K562 (cell line): ENCODE results near the gene ARHGAP28. TPM values are rescaled to one million over a fixed set of nuclear protein-coding genes. Genes with fewer than 3 reads are reported as not detected.

Experiments used
- ATAC-seq: fragments of 200-7000 bp; cut with Tn5 transposase; 3 replicates; pipeline ENCODE4 v1.9.1; 2020; ENCODE audit warnings: moderate library complexity
- BruUV-seq: library from RNA; stranded (reverse); fragments of 400-500 nt; replicated peaks from 2 replicates; lab custom pipeline; 2021; lab: Mats Ljungman, UMichigan
- CTCF ChIA-PET: fragments of 300-600 bp; formaldehyde crosslinking; extraction: SDS; loops from one replicate; lab custom pipeline; 2021; ENCODE audit warnings: low intra/inter-chr PET ratio; lab: Yijun Ruan, JAX
- POLR2A ChIA-PET: fragments of 300-600, 350-650 bp; sonication (Branson Sonifier 250); formaldehyde crosslinking; extraction: SDS; loops from one replicate; lab custom pipeline; 2021; ENCODE audit warnings: antibody characterized with exemption, inconsistent platforms; lab: Yijun Ruan, JAX
- DNase-seq, 4 experiments: peaks; one replicate each; pipeline versions ENCODE4 v3.0.0 to v3.0.0-alpha.2; 2011 to 2018; ENCODE audit warnings: low spot score in 3 of 4, mixed read lengths in 3 of 4; ENCODE audit errors: extremely low read depth in 1 of 4
- FAIRE-seq: peaks from 2 replicates; lab custom pipeline; 2011; peaks lifted over from hg19 to GRCh38; lab: Jason Lieb, UNC
- H2AFZ ChIP-seq: 2 replicates; pipeline ENCODE4 v1.6.0; 2011; ENCODE audit warnings: low read depth, low read length, control low read depth, inconsistent platforms
- H3K27ac ChIP-seq: fragments of 200-600 bp; 3 replicates; pipeline ENCODE4 v1.8.0; 2011; ENCODE audit warnings: low read depth, mild to moderate bottlenecking, control low read depth, inconsistent platforms, low read length, moderate library complexity, mixed read lengths; ENCODE audit errors: extremely low read depth
- H3K27me3 ChIP-seq, 2 experiments: fragments of 300-600 bp in 1 of 2; 2 replicates in 1 of 2; 3 replicates in 1 of 2; pipeline versions ENCODE4 v1.6.0 to v1.8.0; 2011; ENCODE audit warnings: inconsistent platforms in 2 of 2, low read length in 2 of 2, mild to moderate bottlenecking in 1 of 2, mixed read lengths in 1 of 2, moderate library complexity in 1 of 2; ENCODE audit not compliant: control insufficient read depth in 2 of 2, insufficient read depth in 2 of 2
- H3K36me3 ChIP-seq: fragments of 300-600 bp; 3 replicates; pipeline ENCODE4 v1.8.0; 2011; ENCODE audit warnings: mild to moderate bottlenecking, low read length, inconsistent platforms; ENCODE audit not compliant: control insufficient read depth, insufficient read depth
- H3K4me1 ChIP-seq, 2 experiments: fragments of 200-600 bp in 1 of 2; replicated peaks in 1 of 2; 2 replicates in 1 of 2; 3 replicates in 1 of 2; pipeline versions ENCODE4 v1.5.1 to v1.8.0; 2011; ENCODE audit warnings: inconsistent platforms in 2 of 2, low read length in 2 of 2, mild to moderate bottlenecking in 1 of 2, mixed read lengths in 1 of 2, moderate library complexity in 1 of 2; ENCODE audit not compliant: control insufficient read depth in 2 of 2, insufficient read depth in 2 of 2
- H3K4me2 ChIP-seq: 2 replicates; pipeline ENCODE4 v1.6.1; 2011; ENCODE audit warnings: low read length, control low read depth, inconsistent platforms, mixed read lengths; ENCODE audit not compliant: insufficient read depth
- H3K4me3 ChIP-seq: fragments of 200-600 bp; sonication (generic), shearing (Covaris generic); 2 replicates; pipeline ENCODE4 v1.5.1; 2016; ENCODE audit warnings: control low read depth, inconsistent platforms
- H3K79me2 ChIP-seq: fragments of 200-600 bp; 3 replicates; pipeline ENCODE4 v1.8.0; 2011; ENCODE audit warnings: low read length, inconsistent platforms; ENCODE audit not compliant: control insufficient read depth, insufficient read depth
- H3K9ac ChIP-seq, 2 experiments: 2 replicates each; pipeline versions ENCODE4 v1.6.0 to v1.6.1; 2011; ENCODE audit warnings: low read depth in 2 of 2, low read length in 2 of 2, control low read depth in 1 of 2, inconsistent platforms in 1 of 2, mild to moderate bottlenecking in 1 of 2, mixed read lengths in 1 of 2; ENCODE audit not compliant: insufficient read depth in 1 of 2
- H3K9me1 ChIP-seq: one replicate; pipeline ENCODE4 v1.6.0; 2011; ENCODE audit warnings: inconsistent platforms, mild to moderate bottlenecking, low read length, moderate library complexity; ENCODE audit not compliant: control insufficient read depth, insufficient read depth
- H3K9me3 ChIP-seq: replicated peaks from 2 replicates; pipeline ENCODE4 v1.5.1; 2011; ENCODE audit warnings: low read depth, low read length, inconsistent platforms; ENCODE audit not compliant: control insufficient read depth, insufficient read depth
- H4K20me1 ChIP-seq: replicated peaks from 2 replicates; pipeline ENCODE4 v1.6.1; 2011; ENCODE audit warnings: low read length, inconsistent platforms, mixed read lengths; ENCODE audit not compliant: control insufficient read depth, insufficient read depth
- CBX5 ChIP-seq: IDR thresholded peaks from 2 replicates; pipeline ENCODE4 v1.6.1; 2014; ENCODE audit warnings: low read depth, borderline replicate concordance
- EZH2 ChIP-seq: IDR thresholded peaks from 2 replicates; pipeline ENCODE4 v1.6.1; 2012; ENCODE audit warnings: low read depth, mild to moderate bottlenecking, inconsistent platforms, low read length, borderline replicate concordance
- NR2C1 ChIP-seq, 2 experiments: fragments of 450-650 bp; IDR thresholded peaks; 2 replicates each; pipeline ENCODE4 v1.6.1; 2017; ENCODE audit warnings: mild to moderate bottlenecking in 2 of 2, antibody characterized with exemption in 1 of 2, inconsistent platforms in 1 of 2, missing compliant biosample characterization in 1 of 2, missing genetic modification characterization in 1 of 2
- PHF20 ChIP-seq: fragments of 450-650 bp; IDR thresholded peaks from 2 replicates; pipeline ENCODE4 v1.6.1; 2018; ENCODE audit not compliant: partially characterized antibody
- YY1 ChIP-seq, 3 experiments: IDR thresholded peaks; 2 replicates each; pipeline ENCODE4 v1.6.1; 2011; ENCODE audit warnings: low read length in 2 of 3, mild to moderate bottlenecking in 2 of 3, moderate library complexity in 2 of 3, borderline replicate concordance in 1 of 3, control low read depth in 1 of 3, low read depth in 1 of 3; ENCODE audit not compliant: insufficient read depth in 3 of 3, insufficient replicate concordance in 2 of 3, control insufficient read depth in 1 of 3, insufficient read length in 1 of 3; ENCODE audit errors: extremely low read depth in 1 of 3
- WGBS: fragments of 100-300 bp; shearing (Covaris generic); methylation state at CpG from one replicate; pipeline ENCODE4 v1.1.6; 2016; ENCODE audit warnings: low coverage, mixed read lengths; ENCODE audit not compliant: insufficient coverage; ENCODE audit errors: missing lambda C conversion rate; 5-methylcytosine and 5-hydroxymethylcytosine counted together
- in situ Hi-C: fragments of 300-500 bp; cut with MboI; formaldehyde crosslinking; loops from 4 replicates; pipeline ENCODE4 v1.15.0; 2018; ENCODE audit warnings: inconsistent platforms, mixed read lengths
- intact Hi-C: fragments of 100-400 bp; cut with micrococcal nuclease; formaldehyde crosslinking; loops from 2 replicates; pipeline ENCODE4 v1.14.2; 2022
- polyA plus RNA-seq, 8 experiments: library from polyadenylated mRNA; depleted of rRNA in 4 of 8; stranded (reverse) in 5 of 8; unstranded in 3 of 8; fragments of >200 nt; fragmentation: Nextera tagmentation in 2 of 8; fragmentation: Illumina TruSeq in 1 of 8; extraction: Ambion mirVana in 2 of 8; extraction: Trizol in 1 of 8; gene quantifications; 2 replicates each; pipeline versions ENCODE4 v1.2.1 to v1.2.3, GENCODE V29; 2011 to 2014; ENCODE audit warnings: inconsistent platforms in 1 of 8, missing spikeins in 1 of 8
- total RNA-seq, 7 experiments: library from RNA; depleted of rRNA in 6 of 7; stranded (reverse); fragments of >200 nt in 6 of 7; fragmentation: Illumina TruSeq in 2 of 7; extraction: Trizol in 2 of 7; gene quantifications; 2 replicates each; pipeline versions ENCODE4 v1.2.1 to v1.2.3, GENCODE V29; 2011 to 2021; ENCODE audit warnings: low replicate concordance in 1 of 7
- TF ChIP-seq, protein P1 (sequence below): fragments of 450-650 bp; conservative IDR thresholded peaks from 2 replicates; pipeline ENCODE4 v1.6.1; 2016; ENCODE audit warnings: missing genetic modification characterization, low read depth, mild to moderate bottlenecking, missing compliant biosample characterization, moderate library complexity
- TF ChIP-seq, protein P2 (sequence below), 2 experiments: fragments of 450-650 bp in 1 of 2; sonication (generic) in 1 of 2; formaldehyde crosslinking in 1 of 2; IDR thresholded peaks; 2 replicates each; pipeline versions ENCODE4 v1.7.1 to v1.9.0; 2016 to 2022; ENCODE audit warnings: inconsistent platforms in 1 of 2, mild to moderate bottlenecking in 1 of 2, missing genetic modification reagents in 1 of 2

ARHGAP28 gene
- total and polyA plus RNA-seq, 9 of the 15 experiments (the other 6 are each of a cell fraction or from before 2014, with no cell fraction given): 0.93 to 5.9 (median 5.0) TPM

DNA sequence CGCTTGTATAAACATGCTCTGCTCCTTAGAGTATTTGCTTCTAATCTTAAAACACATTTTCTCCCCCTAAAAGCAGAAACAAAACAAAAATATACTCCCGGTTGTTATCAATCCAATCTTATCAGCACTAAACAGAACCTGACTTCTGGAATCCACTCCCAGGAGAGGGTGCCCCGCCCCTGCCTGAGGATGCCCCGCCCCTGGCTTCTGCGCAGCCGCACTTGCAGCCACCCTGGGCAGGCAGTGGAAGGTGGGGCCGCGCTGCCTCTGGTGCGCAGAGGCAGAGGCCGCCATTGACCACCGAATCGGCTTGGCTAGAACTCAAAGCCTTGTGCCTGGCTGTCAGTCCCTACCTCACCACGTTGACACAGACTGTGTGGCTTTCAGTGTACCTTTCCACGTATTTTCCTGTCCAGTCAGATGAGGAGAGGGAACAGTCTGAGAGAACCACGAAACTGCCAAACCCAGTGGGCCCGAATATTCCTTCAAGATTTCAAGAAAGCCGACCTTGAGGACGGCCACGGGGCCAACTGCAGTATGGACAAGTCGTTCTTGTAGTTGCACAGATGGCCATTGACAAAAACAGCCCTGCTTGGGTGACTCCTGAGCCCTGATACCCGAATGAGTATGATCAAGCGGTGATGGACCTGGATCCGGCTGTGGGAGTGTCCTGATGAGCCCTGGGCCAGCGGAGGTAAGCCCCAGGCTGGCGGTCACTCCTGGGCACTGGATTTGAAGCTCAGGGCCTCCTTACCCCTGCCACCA lies 46.2 kb upstream of the ARHGAP28 start:
- Histone ChIP-seq H2AFZ (peak overlapping the region; percentile 100), H3K9me1 (no peaks in the 10 kb centered on the region), H3K4me3 (peak overlapping the region; percentile 52), H3K9me3 (peaks cover 4% of the 10 kb centered on the region), H3K36me3 (no peaks in the 10 kb centered on the region), H3K27ac (peak overlapping the region; percentile 87), H3K79me2 (peaks cover 15% of the 10 kb centered on the region), H3K9ac (peak overlapping the region; percentile 85 to 89), H3K4me2 (peak overlapping the region; percentile 98), H4K20me1 (no peaks in the 10 kb centered on the region), H3K4me1 (peaks cover 9 to 31% of the 10 kb centered on the region in 2 experiments; a peak in 3 of 5 replicates), H3K27me3 (no peaks in the 10 kb centered on the region)
- peak; percentile 93 for ATAC-seq
- ChIA-PET CTCF (interaction anchor here (0.8 kb wide), 1 partner anchor 202 kb away, joined by 4 read pairs; no protein-coding TSS in a partner anchor), POLR2A (interaction anchor here (0.5 to 1.8 kb wide), 7 partner anchors 10 to 202 kb away, joined by 3 to 9 read pairs (median 4); no protein-coding TSS in a partner anchor)
- under 1% methylated on average over 25 of the region's 25 CpGs for WGBS
- in situ Hi-C loops: no loop called here
- DNase-seq: peak; percentile 96 to 100 (median 98)
- intact Hi-C loops: loop anchor here (2.0 to 10.0 kb wide), 4 partner anchors 46 to 1388 kb away; partner anchors contain the start of genes ARHGAP28 and ZBTB14
- FAIRE-seq: peak; percentile 95
- BruUV-seq: TSS peak; percentile 78
- TF ChIP-seq, protein P1, sequence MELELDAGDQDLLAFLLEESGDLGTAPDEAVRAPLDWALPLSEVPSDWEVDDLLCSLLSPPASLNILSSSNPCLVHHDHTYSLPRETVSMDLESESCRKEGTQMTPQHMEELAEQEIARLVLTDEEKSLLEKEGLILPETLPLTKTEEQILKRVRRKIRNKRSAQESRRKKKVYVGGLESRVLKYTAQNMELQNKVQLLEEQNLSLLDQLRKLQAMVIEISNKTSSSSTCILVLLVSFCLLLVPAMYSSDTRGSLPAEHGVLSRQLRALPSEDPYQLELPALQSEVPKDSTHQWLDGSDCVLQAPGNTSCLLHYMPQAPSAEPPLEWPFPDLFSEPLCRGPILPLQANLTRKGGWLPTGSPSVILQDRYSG (tag): peak; percentile 77; the same call in 1 of the 2 replicates
- TF ChIP-seq EZH2: no peak
- TF ChIP-seq CBX5: 0 out of 2 replicates have a peak, but pooled peaks have one; percentile 13
- peak; percentile 73 to 95 (median 83) for TF ChIP-seq YY1 (IDR thresholded peaks at IDR 0.05; ENCODE audit: borderline replicate concordance in 1 of 3, control insufficient read depth in 1 of 3, extremely low read depth in 1 of 3, insufficient read depth in 3 of 3, insufficient read length in 1 of 3, insufficient replicate concordance in 2 of 3, low read depth in 1 of 3, low read length in 2 of 3)
- peak; percentile 86 for TF ChIP-seq PHF20
- no peak for TF ChIP-seq NR2C1 (IDR thresholded peaks at IDR 0.05)
- 0 out of 2 replicates have a peak, but pooled peaks have one; percentile 6 for TF ChIP-seq NR2C1 (tag; IDR thresholded peaks at IDR 0.05)
- TF ChIP-seq, protein P2, sequence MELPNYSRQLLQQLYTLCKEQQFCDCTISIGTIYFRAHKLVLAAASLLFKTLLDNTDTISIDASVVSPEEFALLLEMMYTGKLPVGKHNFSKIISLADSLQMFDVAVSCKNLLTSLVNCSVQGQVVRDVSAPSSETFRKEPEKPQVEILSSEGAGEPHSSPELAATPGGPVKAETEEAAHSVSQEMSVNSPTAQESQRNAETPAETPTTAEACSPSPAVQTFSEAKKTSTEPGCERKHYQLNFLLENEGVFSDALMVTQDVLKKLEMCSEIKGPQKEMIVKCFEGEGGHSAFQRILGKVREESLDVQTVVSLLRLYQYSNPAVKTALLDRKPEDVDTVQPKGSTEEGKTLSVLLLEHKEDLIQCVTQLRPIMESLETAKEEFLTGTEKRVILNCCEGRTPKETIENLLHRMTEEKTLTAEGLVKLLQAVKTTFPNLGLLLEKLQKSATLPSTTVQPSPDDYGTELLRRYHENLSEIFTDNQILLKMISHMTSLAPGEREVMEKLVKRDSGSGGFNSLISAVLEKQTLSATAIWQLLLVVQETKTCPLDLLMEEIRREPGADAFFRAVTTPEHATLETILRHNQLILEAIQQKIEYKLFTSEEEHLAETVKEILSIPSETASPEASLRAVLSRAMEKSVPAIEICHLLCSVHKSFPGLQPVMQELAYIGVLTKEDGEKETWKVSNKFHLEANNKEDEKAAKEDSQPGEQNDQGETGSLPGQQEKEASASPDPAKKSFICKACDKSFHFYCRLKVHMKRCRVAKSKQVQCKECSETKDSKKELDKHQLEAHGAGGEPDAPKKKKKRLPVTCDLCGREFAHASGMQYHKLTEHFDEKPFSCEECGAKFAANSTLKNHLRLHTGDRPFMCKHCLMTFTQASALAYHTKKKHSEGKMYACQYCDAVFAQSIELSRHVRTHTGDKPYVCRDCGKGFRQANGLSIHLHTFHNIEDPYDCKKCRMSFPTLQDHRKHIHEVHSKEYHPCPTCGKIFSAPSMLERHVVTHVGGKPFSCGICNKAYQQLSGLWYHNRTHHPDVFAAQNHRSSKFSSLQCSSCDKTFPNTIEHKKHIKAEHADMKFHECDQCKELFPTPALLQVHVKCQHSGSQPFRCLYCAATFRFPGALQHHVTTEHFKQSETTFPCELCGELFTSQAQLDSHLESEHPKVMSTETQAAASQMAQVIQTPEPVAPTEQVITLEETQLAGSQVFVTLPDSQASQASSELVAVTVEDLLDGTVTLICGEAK (IDR thresholded peaks at IDR 0.05): 0 out of 2 replicates have a peak, but pooled peaks have one; percentile 15
- TF ChIP-seq, protein P2 (CRISPR knock-in tag; IDR thresholded peaks at IDR 0.05): no peak
